ENCODE data around the gene TTBK1.

Gene TTBK1

GRCh38 chr6:43213431-43213830, 29.9 kb upstream of the TTBK1 start:
- no peak for DNase-seq (ENCODE audit: low read depth)
- in situ Hi-C loops (cut with HindIII; ENCODE audit: low sequenced_read_pairs), result no loop called here
- TF ChIP-seq CTCF (IDR thresholded peaks at IDR 0.05; ENCODE audit: low read depth, low read length, missing control alignments), result no peak
- no peak overlapping the region for H3K4me3 ChIP-seq (ENCODE audit: low read depth, low read length)

DNA sequence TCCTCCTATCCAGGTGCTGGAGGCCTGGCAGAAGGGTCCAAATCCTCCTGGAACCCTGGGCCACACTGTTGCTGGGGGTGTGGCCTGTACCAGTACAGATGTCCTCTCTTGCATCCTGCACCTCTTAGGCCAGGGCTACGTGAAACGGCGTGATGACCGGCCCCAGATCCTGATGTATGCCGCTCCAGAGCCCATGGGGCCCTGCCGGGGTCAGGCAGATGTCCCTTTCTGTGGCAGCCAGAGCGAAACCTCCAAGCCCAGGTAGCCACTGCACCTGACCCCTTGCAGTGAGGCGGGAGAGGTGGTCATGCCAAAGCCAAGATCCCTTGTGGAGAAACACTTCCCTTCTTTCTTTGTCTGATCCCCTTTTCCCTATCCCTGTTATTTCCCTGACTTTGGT, 28.2 kb upstream of the TTBK1 start:
- H3K4me3 ChIP-seq (ENCODE audit: low read depth, low read length), result no peak overlapping the region
- TF ChIP-seq CTCF (IDR thresholded peaks at IDR 0.05; ENCODE audit: low read depth, low read length, missing control alignments), result no peak
- in situ Hi-C loops (cut with HindIII; ENCODE audit: low sequenced_read_pairs), result loop anchor here (5.0 kb wide), 1 partner anchor 33 kb away; the partner anchor contains the start of gene CUL9
- DNase-seq (ENCODE audit: low read depth), result no peak

GRCh38 chr6:43216200-43216599, 27.1 kb upstream of the TTBK1 start:
- in situ Hi-C loops (cut with HindIII; ENCODE audit: low sequenced_read_pairs), result loop anchor here (5.0 kb wide), 1 partner anchor 34 kb away; the partner anchor contains the start of gene CUL9
- H3K4me3 ChIP-seq (ENCODE audit: low read depth, low read length), result no peak overlapping the region
- TF ChIP-seq CTCF (IDR thresholded peaks at IDR 0.05; ENCODE audit: low read depth, low read length, missing control alignments), result no peak
- no peak for DNase-seq (ENCODE audit: low read depth)

- TF ChIP-seq CTCF (IDR thresholded peaks at IDR 0.05; ENCODE audit: low read depth, low read length, missing control alignments), result no peak
- DNase-seq (ENCODE audit: low read depth), result no peak
- H3K4me3 ChIP-seq (ENCODE audit: low read depth, low read length), result no peak overlapping the region
- in situ Hi-C loops (cut with HindIII; ENCODE audit: low sequenced_read_pairs), result loop anchor here (5.0 kb wide), 1 partner anchor 35 kb away; the partner anchor contains the start of gene CUL9
Observed at GRCh38 chr6:43217351-43217750, 25.9 kb upstream of the TTBK1 start.

DNA sequence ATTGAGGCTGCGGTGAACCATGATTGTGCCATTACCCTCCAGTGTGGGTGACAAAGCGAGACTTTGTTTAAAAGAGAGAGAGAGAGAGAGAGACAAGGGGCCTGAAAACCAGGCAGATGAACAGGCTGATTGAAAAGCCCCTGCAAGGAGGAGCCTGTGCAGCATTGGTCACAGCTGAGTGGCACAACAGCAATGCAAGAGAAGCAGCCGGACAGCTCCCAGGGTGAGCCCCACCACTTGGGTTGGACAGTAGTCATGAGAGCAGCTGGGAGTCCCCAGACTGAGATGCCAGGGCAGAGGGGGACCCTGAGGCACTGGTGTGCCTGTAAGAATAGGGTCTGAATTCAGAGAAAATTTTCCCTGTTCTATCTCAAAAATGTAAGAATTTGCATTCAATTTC, 24.2 kb upstream of the TTBK1 start:
- no peak for TF ChIP-seq CTCF (IDR thresholded peaks at IDR 0.05; ENCODE audit: low read depth, low read length, missing control alignments)

GRCh38 chr6:43219814-43220213, 23.5 kb upstream of the TTBK1 start:
- no peak for DNase-seq (ENCODE audit: low read depth)
- no peak overlapping the region for H3K4me3 ChIP-seq (ENCODE audit: low read depth, low read length)
- in situ Hi-C loops (cut with HindIII; ENCODE audit: low sequenced_read_pairs), result loop anchor here (5.0 kb wide), 1 partner anchor 38 kb away; the partner anchor contains the start of gene CUL9
- TF ChIP-seq CTCF (IDR thresholded peaks at IDR 0.05; ENCODE audit: low read depth, low read length, missing control alignments), result no peak

More for the DNA sequence above, 24.2 kb upstream of the TTBK1 start:
- in situ Hi-C loops (cut with HindIII; ENCODE audit: low sequenced_read_pairs), result loop anchor here (5.0 kb wide), 1 partner anchor 37 kb away; the partner anchor contains the start of gene CUL9
- DNase-seq (ENCODE audit: low read depth), result no peak
- no peak overlapping the region for H3K4me3 ChIP-seq (ENCODE audit: low read depth, low read length)
